ENCODE data around the gene TUBA4A.

TUBA4A gene

GRCh38 chr2:219230059-219230540, 23.6 kb downstream of the TUBA4A start:
- DNase-seq = peak; percentile 13 to 37

- peak; percentile 94 to 99 for DNase-seq
Measured at GRCh38 chr2:219229305-219230058, 24.2 kb downstream of the TUBA4A start, which contains the start of the genes ANKZF1 and ATG9A. Gene ANKZF1, plus strand, starts transcription at chr2:219229806. Its CDS starts 452 bp downstream, at chr2:219230258. Gene ATG9A, minus strand, starts transcription at chr2:219229636. Its CDS starts 1,612 bp downstream, at chr2:219228024.

DNA sequence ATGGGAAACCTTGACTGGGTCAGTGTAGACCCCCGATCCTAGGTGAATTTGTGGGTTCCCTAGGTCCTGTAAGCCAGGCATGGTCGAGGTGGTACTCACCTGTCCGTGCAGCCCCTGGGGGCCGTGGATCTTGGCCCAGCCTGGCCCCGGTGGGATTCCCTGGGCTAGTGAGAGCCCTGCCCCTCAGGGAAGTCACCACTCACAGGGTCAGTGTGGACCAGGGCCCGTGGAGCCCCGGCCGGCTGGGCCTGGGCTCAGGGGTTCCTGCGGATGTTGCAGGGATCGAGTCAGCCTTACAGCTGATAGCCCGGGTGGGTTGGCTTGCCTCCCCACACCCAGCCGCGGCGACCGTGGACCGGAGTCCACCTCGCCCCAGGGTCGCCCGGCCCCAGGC, 24.8 kb downstream of the TUBA4A start:
- DNase-seq = no peak

- no peak for DNase-seq
Measured at GRCh38 chr2:219228041-219228910, 25.4 kb downstream of the TUBA4A start.

DNA sequence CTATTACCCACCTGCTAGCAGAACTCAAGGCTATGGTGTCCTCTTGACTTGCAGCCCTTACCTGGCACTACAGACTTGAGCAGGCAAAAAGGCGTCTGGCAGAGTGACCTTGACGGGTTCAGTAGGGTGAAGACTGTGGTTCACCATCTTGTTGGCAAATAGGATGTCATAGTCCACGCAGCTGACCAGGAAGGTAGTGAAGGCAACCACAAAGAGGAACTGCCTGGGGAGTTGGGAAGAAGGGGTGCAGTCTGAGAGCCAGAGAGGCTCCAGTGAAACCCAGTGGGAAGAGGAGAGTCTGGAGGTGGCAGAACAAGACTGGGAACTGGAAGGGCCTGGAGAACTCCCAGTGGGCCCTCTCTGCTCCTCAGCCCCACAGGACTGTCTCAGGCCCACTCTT, 28.4 kb downstream of the TUBA4A start:
- no peak for DNase-seq

- DNase-seq = no peak
Measured at GRCh38 chr2:219223831-219224610, 29.7 kb downstream of the TUBA4A start.

DNA sequence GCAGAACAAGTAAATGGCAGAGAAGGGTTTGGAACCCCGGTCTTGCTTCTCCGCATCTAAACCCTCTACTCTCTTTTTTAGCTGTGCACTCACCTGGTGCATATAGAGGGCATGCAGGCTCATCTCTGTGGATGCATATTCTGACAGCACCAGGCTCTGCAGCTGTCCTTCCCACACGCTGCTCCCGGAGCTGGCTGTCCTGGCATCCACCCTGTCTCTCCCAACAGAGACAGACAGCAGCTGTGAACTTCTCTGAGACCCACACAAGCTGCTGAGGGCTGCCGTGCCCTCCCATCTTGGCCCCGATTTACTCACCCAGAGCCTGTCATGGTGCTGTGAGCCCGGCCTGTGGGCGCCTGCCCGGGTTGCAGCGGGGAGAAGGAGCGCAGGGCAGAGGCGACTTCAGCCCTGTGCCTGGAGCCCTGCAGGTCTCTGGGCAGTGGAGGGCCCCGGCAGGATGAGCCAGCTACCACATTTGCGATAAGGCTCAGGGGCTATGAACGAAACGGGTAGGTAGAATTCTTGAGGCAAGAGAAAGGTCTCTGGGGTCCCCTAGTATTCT, 31.7 kb downstream of the TUBA4A start:
- no peak for DNase-seq

DNA sequence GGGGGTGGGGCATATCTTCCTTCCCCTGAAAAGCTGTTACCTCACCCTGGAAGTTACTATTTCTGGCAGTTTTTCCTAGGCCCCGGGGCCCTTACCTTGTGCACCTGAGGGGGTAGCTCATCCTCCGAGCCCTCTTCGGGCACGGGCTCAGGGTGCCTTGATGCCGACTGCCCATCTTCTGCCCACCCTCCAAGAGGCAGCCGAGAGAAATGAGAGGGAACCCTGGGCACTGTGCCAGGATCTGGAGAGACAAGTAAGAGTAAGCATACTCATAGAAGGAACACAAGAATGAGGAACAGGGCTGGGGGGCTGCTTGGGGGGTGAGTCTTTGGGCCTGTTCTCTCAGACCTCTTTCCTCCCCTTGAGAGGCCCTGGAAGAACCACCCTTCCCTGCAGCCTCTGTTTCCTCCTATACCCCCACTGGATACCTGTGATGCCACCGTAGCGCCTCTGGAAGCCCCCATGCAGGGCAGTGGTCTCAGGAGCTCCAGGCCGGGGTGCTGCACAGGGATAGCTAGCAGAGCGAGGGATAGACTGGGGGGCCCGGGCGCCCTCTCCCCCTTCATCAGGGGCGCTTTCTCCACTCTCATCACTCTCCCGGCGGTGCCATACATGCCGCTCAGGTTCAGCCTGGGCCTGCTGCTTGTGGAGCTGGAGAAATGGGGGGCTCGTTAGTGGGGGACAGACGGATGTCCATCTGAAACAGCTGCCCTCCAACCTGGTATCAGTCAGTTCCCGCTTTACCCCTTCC, 32.9 kb downstream of the TUBA4A start:
- DNase-seq = no peak

- no peak for DNase-seq
Measured at GRCh38 chr2:219219784-219220532, 33.8 kb downstream of the TUBA4A start.

- peak; percentile 88 to 91 for DNase-seq
Measured at GRCh38 chr2:219218732-219219701, 34.7 kb downstream of the TUBA4A start, which contains the start of gene ABCB6. Gene ABCB6, minus strand, starts transcription at chr2:219218958. Its CDS starts 285 bp downstream, at chr2:219218673.

DNA sequence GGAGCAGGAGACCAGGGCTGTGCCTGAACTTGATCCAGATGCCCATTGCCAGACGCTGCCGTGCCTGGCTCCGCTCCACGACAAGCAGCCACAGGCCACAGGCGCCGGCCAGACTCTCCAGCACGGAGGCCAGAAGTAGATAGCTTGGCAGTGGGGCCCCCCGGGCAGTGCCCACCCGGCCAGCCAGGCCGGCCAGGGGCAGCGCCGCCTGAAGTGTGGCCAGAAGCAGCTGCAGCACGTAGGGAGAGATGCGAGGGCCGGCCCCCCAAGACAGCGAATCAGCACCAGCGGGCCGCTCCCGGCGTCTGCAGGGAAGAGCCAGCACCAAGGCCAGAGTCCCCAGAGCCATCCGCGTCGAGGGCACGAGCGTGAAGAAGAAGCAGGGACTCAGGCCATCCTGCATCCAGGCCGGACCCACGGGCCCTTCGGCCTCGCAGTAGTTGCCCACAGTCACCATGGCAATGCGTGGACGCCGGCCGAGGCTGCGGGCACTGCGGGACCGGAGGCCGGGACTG, 35.4 kb downstream of the TUBA4A start:
- peak in 1 of 2 experiments; percentile 20 for DNase-seq

DNA sequence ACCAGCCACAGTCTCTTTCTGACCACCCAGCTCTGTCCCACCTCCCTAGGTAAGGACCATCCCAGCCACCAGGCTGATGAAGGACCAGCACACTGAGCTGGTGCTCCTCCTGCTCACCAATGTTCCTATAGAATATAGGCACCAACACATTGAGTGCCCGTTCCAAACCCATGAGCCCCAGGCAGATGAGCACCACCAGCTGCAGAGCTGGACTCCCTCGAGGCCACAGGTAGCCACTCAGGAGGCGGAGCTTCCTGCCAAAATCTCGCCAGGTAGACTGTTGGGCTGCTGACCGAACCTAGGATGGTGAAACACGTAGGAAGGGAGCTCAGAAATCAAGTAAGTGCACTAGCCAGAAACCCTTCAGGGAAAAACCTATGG, 37.2 kb downstream of the TUBA4A start:
- no peak for DNase-seq

- no peak for DNase-seq
Measured at GRCh38 chr2:219215871-219216534, 37.7 kb downstream of the TUBA4A start.

DNA sequence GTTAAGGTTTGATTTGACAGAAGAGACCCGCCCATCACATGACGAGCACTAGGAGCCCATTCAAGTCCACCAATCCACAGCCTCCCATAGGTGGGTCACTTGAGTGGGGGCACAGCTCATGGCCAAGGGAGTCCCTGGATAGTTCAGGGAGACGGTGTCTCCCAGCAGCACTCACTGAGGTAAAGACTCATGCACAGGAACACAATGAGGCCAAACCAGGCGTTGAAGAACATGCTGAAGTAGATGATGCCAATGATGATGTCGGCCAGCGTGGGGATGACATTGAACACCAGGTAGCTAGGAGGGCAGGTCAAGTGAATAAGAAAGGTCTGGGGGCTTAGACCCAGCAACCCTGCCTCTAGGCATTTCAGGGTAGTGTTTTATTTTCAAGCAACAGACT, 38.9 kb downstream of the TUBA4A start:
- DNase-seq = no peak

DNA sequence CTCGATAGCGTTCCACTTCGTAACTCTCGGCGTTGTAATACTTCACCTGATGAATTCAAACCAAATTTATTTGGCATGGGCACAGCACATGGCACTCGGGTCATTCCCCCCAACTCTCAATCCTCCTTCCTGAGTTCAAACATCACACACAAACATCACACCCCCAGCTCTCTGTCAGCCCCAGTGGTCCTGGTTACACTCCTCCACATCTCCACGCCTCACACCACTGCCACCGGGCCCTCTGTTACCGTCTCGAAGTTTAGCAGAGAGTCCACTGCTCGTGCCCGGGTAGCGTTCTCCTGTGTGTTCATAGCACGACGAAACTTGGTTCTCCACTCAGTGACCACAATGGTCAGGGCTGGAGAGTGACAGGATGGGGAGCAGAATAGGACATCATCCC, 39.6 kb downstream of the TUBA4A start:
- DNase-seq = no peak

DNA sequence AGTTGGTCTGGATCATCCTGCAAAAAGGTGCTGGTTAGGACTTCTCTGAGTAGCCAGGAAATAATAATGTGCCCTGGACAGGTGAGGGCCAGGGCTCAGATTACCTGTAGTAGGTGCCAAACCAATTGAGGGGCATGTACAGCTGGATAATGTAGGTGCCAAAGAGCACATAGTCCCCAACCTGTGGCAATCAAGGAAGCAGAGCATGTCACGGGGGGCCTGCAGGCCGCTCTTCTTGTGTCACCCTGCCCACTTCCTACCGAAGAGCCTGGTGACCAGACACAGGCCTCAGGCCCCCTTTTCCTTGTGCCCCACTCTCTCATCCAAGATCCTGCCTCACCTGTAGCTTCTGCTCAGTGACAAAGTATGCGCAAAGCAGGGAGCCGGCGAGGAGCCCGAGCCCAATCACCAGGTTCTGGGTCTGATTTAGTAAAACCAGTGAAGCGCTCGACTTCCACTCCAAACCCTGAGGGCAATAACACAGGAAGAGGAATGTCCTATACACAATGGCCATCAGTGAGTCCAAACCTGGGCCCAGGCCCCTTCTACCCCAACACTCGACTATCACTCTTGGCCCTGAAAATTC, 40.1 kb downstream of the TUBA4A start:
- no peak for DNase-seq

DNA sequence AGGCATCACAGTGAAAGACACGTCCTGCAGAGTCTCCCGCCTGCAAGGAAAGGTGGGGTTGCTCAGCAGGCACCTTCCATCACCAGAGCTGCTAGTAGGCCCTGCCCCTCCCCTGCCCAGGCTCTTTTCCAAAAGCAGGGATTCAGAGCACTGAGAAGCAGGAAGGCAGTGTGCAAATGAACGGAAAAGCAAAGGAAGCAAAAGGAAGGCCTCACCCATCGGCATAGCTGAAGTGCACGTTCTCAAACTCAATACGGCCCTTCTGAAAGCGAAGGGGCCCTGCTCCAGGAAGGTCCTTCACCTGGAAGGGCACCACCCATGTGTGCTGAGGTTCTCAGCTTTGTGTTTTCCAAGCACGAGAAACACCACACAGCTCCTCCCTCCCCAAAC, 40.7 kb downstream of the TUBA4A start:
- no peak for DNase-seq

DNA sequence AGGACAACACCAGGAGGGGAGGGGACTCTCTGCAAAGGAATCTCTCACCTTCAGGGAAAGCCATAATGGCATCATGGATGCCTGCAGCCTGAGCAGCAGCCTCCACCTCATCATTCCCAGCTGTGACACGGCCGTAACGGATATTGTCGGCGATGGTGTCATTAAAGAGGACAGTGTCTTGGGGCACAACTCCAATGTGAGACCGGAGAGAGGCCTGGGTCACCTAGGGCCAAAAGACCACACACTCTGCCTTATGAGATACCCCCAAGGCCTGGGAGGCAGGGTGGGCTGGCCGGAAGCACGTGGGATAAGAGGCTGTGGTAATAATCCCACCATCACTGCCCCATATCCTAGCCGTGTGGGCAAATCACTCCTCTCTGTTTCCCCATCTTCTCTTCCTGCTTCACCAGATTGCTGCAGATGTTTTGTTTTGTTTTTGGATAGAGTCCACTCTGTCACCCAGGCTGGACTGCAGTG, 42.8 kb downstream of the TUBA4A start:
- DNase-seq = no peak

Measured in stimulated activated CD4-positive, alpha-beta T cell treated with anti-CD3 and anti-CD28 coated beads, Interleukin-4, amount 100 ng/mL, for 4 hours (primary cell).